DMS114 treated with DMSO at 0.1 percent for 48 hours (cell line): Measurements from ENCODE around the gene IGFALS.

ENCODE experiments used
- DNase-seq: peaks from one replicate; lab custom pipeline; 2025; ENCODE audit not compliant: unreplicated experiment; lab: John Stamatoyannopoulos, UW

The IGFALS gene

GRCh38 chr16:1793578-1794220 lies at the start of gene IGFALS:
Gene IGFALS, minus strand, starts transcription at chr16:1793705. Its CDS starts 53 bp downstream, at chr16:1793652.
- DNase-seq: no peak

GRCh38 chr16:1839554-1839953 lies 46.0 kb upstream of the IGFALS start:
- no peak for DNase-seq

- no peak for DNase-seq
These were observed 40.6 kb upstream of the IGFALS start for GRCh38 chr16:1834096-1834495.

- no peak for DNase-seq
These were observed 39.4 kb upstream of the IGFALS start for GRCh38 chr16:1832838-1833454.

GRCh38 chr16:1831186-1832075 lies 37.9 kb upstream of the IGFALS start:
- no peak for DNase-seq

- DNase-seq: no peak
These were observed 36.7 kb upstream of the IGFALS start for GRCh38 chr16:1830213-1830612.

GRCh38 chr16:1828645-1829410 lies 35.3 kb upstream of the IGFALS start:
- DNase-seq: no peak

GRCh38 chr16:1826691-1827573 lies 33.4 kb upstream of the IGFALS start, which contains the start of the genes FAHD1 and HAGH:
Gene FAHD1, plus strand, starts transcription at chr16:1827206. Its CDS starts 33 bp downstream, at chr16:1827239.
Gene HAGH, minus strand, starts transcription at chr16:1826825. Its CDS starts 38 bp downstream, at chr16:1826787.
- peak; percentile 82 for DNase-seq

GRCh38 chr16:1825864-1826690 lies 32.6 kb upstream of the IGFALS start:
- DNase-seq: no peak

GRCh38 chr16:1825381-1825863 lies 31.9 kb upstream of the IGFALS start:
- DNase-seq: no peak

- peak; percentile 41 for DNase-seq
These were observed 30.3 kb upstream of the IGFALS start for GRCh38 chr16:1823821-1824220.

- DNase-seq: no peak
These were observed 29.3 kb upstream of the IGFALS start for GRCh38 chr16:1822801-1823200.

GRCh38 chr16:1821861-1822611 lies 28.5 kb upstream of the IGFALS start:
- DNase-seq: no peak

GRCh38 chr16:1820946-1821290 lies 27.4 kb upstream of the IGFALS start:
- no peak for DNase-seq

GRCh38 chr16:1820096-1820945 lies 26.8 kb upstream of the IGFALS start:
- no peak for DNase-seq

- no peak for DNase-seq
These were observed 26.1 kb upstream of the IGFALS start for GRCh38 chr16:1819611-1820010.

GRCh38 chr16:1818873-1819525 lies 25.5 kb upstream of the IGFALS start:
- DNase-seq: no peak
